Measurements from ENCODE around the gene HOTAIR.
A peak's percentile ranks its signal among the peaks of the same experiment; 100 is the strongest.

The HOTAIR gene

GRCh38 chr12:53974084-53975063 lies at the start of gene HOTAIR:
Gene HOTAIR (minus strand): TSS chr12:53974954.
- DNase-seq (ENCODE audit: low spot score), result peak; percentile 88

- DNase-seq (ENCODE audit: low spot score), result no peak
Observed at GRCh38 chr12:54024127-54024526, 49.4 kb upstream of the HOTAIR start.

GRCh38 chr12:54022960-54023884 lies 48.5 kb upstream of the HOTAIR start:
- no peak for DNase-seq (ENCODE audit: low spot score)

GRCh38 chr12:54021432-54022013 lies 46.8 kb upstream of the HOTAIR start:
- no peak for DNase-seq (ENCODE audit: low spot score)

- DNase-seq (ENCODE audit: low spot score), result no peak
Observed at GRCh38 chr12:54020591-54021405, 46.0 kb upstream of the HOTAIR start.

GRCh38 chr12:54019924-54020590 lies 45.3 kb upstream of the HOTAIR start:
- DNase-seq (ENCODE audit: low spot score), result no peak

- no peak for DNase-seq (ENCODE audit: low spot score)
Observed at GRCh38 chr12:54019091-54019811, 44.5 kb upstream of the HOTAIR start.

GRCh38 chr12:54018468-54018984 lies 43.8 kb upstream of the HOTAIR start:
- peak; percentile 63 for DNase-seq (ENCODE audit: low spot score)

- DNase-seq (ENCODE audit: low spot score), result peak; percentile 96
Observed at GRCh38 chr12:54017878-54018467, 43.2 kb upstream of the HOTAIR start.

- DNase-seq (ENCODE audit: low spot score), result no peak
Observed at GRCh38 chr12:54017027-54017788, 42.5 kb upstream of the HOTAIR start.

GRCh38 chr12:54016478-54016964 lies 41.8 kb upstream of the HOTAIR start:
- DNase-seq (ENCODE audit: low spot score), result peak; percentile 72

- no peak for DNase-seq (ENCODE audit: low spot score)
Observed at GRCh38 chr12:54016051-54016450, 41.3 kb upstream of the HOTAIR start.

- no peak for DNase-seq (ENCODE audit: low spot score)
Observed at GRCh38 chr12:54015018-54015931, 40.5 kb upstream of the HOTAIR start.

GRCh38 chr12:54014377-54015017 lies 39.7 kb upstream of the HOTAIR start:
- DNase-seq (ENCODE audit: low spot score), result no peak

GRCh38 chr12:54012631-54013409 lies 38.1 kb upstream of the HOTAIR start:
- peak; percentile 42 for DNase-seq (ENCODE audit: low spot score)

Data from GM03348 (cell line).